IMR-90 (cell line): ENCODE results near the gene RAD51B. TPM values are rescaled to one million over a fixed set of nuclear protein-coding genes. Genes with fewer than 3 reads are reported as not detected.

Experiments
- ATAC-seq: fragments of 200-7000 bp; cut with Tn5 transposase; 2 replicates; pipeline ENCODE4 v1.9.1; 2020; ENCODE audit warnings: low read depth, mild to moderate bottlenecking, moderate library complexity
- BruUV-seq: library from RNA; stranded (reverse); fragments of 400-500 nt; replicated peaks from 2 replicates; lab custom pipeline; 2021; lab: Mats Ljungman, UMichigan
- CTCF ChIA-PET: fragments of 300-600 bp; formaldehyde crosslinking; extraction: SDS; loops from one replicate; lab custom pipeline; 2021; ENCODE audit warnings: antibody characterized with exemption; lab: Yijun Ruan, JAX
- POLR2A ChIA-PET: fragments of 300-600 bp; sonication (Branson Sonifier 250); formaldehyde crosslinking; loops from one replicate; lab custom pipeline; 2022; ENCODE audit warnings: antibody characterized with exemption; ENCODE audit not compliant: unreplicated experiment; lab: Charles Lee
- DNase-seq: peaks from one replicate; pipeline ENCODE4 v3.0.0; 2013
- H2AFZ ChIP-seq: replicated peaks from 2 replicates; pipeline ENCODE3; 2013; ENCODE audit warnings: low read length, mild to moderate bottlenecking; ENCODE audit not compliant: poor library complexity
- H2AK5ac ChIP-seq: 2 replicates; pipeline ENCODE4 v1.6.1; 2013; ENCODE audit warnings: low read depth, low read length, inconsistent platforms
- H2AK9ac ChIP-seq: replicated peaks from 2 replicates; pipeline ENCODE3; 2013; ENCODE audit warnings: mild to moderate bottlenecking, low read depth, low read length, moderate library complexity; ENCODE audit not compliant: poor library complexity
- H2BK120ac ChIP-seq: 2 replicates; pipeline ENCODE4 v1.6.1; 2013; ENCODE audit warnings: low read depth, low read length, inconsistent platforms
- H2BK15ac ChIP-seq: 3 replicates; pipeline ENCODE4 v1.6.1; 2013; ENCODE audit warnings: low read depth, low read length, inconsistent platforms
- H2BK20ac ChIP-seq: 2 replicates; pipeline ENCODE4 v1.6.1; 2013; ENCODE audit warnings: low read depth, mild to moderate bottlenecking, inconsistent platforms, low read length, moderate library complexity
- H2BK5ac ChIP-seq: 2 replicates; pipeline ENCODE4 v1.6.1; 2013; ENCODE audit warnings: mild to moderate bottlenecking, low read depth, low read length, inconsistent platforms; ENCODE audit not compliant: poor library complexity, severe bottlenecking
- H3K14ac ChIP-seq: replicated peaks from 2 replicates; pipeline ENCODE4 v1.6.1; 2013; ENCODE audit warnings: low read depth, low read length, inconsistent platforms
- H3K18ac ChIP-seq: 2 replicates; pipeline ENCODE4 v1.6.1; 2013; ENCODE audit warnings: low read depth, low read length, control low read depth
- H3K23ac ChIP-seq: 2 replicates; pipeline ENCODE4 v1.6.1; 2013; ENCODE audit warnings: low read depth, low read length, inconsistent platforms
- H3K27ac ChIP-seq: 2 replicates; pipeline ENCODE4 v1.5.1; 2013; ENCODE audit warnings: mild to moderate bottlenecking, control low read depth, low read length; ENCODE audit not compliant: insufficient read depth
- H3K27me3 ChIP-seq: 2 replicates; pipeline ENCODE4 v1.6.1; 2013; ENCODE audit warnings: low read length; ENCODE audit not compliant: control insufficient read depth, insufficient read depth
- H3K36me3 ChIP-seq: 2 replicates; pipeline ENCODE4 v1.6.1; 2013; ENCODE audit warnings: low read length, mixed read lengths; ENCODE audit not compliant: control insufficient read depth, insufficient read depth
- H3K4ac ChIP-seq: 2 replicates; pipeline ENCODE4 v1.6.1; 2013; ENCODE audit warnings: low read depth, low read length, inconsistent platforms
- H3K4me1 ChIP-seq: 2 replicates; pipeline ENCODE4 v1.6.1; 2013; ENCODE audit warnings: low read length, mixed read lengths; ENCODE audit not compliant: control insufficient read depth, insufficient read depth
- H3K4me2 ChIP-seq: 2 replicates; pipeline ENCODE4 v1.6.1; 2013; ENCODE audit warnings: low read depth, mild to moderate bottlenecking, control low read depth, low read length, moderate library complexity
- H3K4me3 ChIP-seq: 2 replicates; pipeline ENCODE4 v1.5.1; 2013; ENCODE audit warnings: low read depth, mild to moderate bottlenecking, control low read depth, low read length, moderate library complexity; ENCODE audit not compliant: insufficient read depth
- H3K56ac ChIP-seq: 2 replicates; pipeline ENCODE4 v1.6.1; 2013; ENCODE audit warnings: low read length, inconsistent platforms; ENCODE audit not compliant: insufficient read depth; ENCODE audit errors: extremely low read depth
- H3K79me1 ChIP-seq, 2 experiments: 2 replicates each; pipeline ENCODE4 v1.6.1; 2013; ENCODE audit warnings: low read length in 2 of 2, inconsistent platforms in 1 of 2, low read depth in 1 of 2
- H3K9ac ChIP-seq: 2 replicates; pipeline ENCODE4 v1.6.1; 2013; ENCODE audit warnings: low read depth, low read length, control low read depth
- H3K9me1 ChIP-seq: 2 replicates; pipeline ENCODE4 v1.6.1; 2013; ENCODE audit warnings: low read length, inconsistent platforms; ENCODE audit not compliant: insufficient read depth
- H3K9me3 ChIP-seq: 2 replicates; pipeline ENCODE4 v1.6.1; 2013; ENCODE audit warnings: low read length; ENCODE audit not compliant: control insufficient read depth, insufficient read depth
- H4K20me1 ChIP-seq: 2 replicates; pipeline ENCODE4 v1.6.1; 2013; ENCODE audit warnings: low read length, inconsistent platforms; ENCODE audit not compliant: insufficient read depth
- H4K5ac ChIP-seq: 2 replicates; pipeline ENCODE4 v1.6.1; 2013; ENCODE audit warnings: mild to moderate bottlenecking, low read depth, low read length, control low read depth
- H4K8ac ChIP-seq, 2 experiments: 2 replicates each; pipeline ENCODE4 v1.6.1; 2013; ENCODE audit warnings: low read depth in 2 of 2, low read length in 2 of 2, control low read depth in 1 of 2, inconsistent platforms in 1 of 2
- H4K91ac ChIP-seq: 2 replicates; pipeline ENCODE4 v1.6.1; 2013; ENCODE audit warnings: low read depth, low read length, inconsistent platforms; ENCODE audit not compliant: insufficient read depth
- BHLHE40 ChIP-seq: fragments of 150-350 bp; IDR thresholded peaks from 2 replicates; pipeline ENCODE4 v1.6.1; 2016; ENCODE audit warnings: mild to moderate bottlenecking, low read depth, low read length
- CEBPB ChIP-seq: IDR thresholded peaks from 2 replicates; pipeline ENCODE4 v1.6.1; 2012; ENCODE audit warnings: low read depth, low read length, improper control_type of control experiment
- CHD1 ChIP-seq: IDR thresholded peaks from 2 replicates; pipeline ENCODE4 v1.6.1; 2012; ENCODE audit warnings: low read depth, low read length, improper control_type of control experiment
- FOS ChIP-seq: fragments of 150-350 bp; IDR thresholded peaks from 2 replicates; pipeline ENCODE4 v1.6.1; 2016; ENCODE audit warnings: low read depth, low read length
- MAFK ChIP-seq: IDR thresholded peaks from 2 replicates; pipeline ENCODE4 v1.6.1; 2012; ENCODE audit warnings: low read depth, low read length, improper control_type of control experiment
- MAZ ChIP-seq: IDR thresholded peaks from 2 replicates; pipeline ENCODE4 v1.6.1; 2012; ENCODE audit warnings: low read depth, mild to moderate bottlenecking, low read length, improper control_type of control experiment, moderate library complexity, borderline replicate concordance
- MXI1 ChIP-seq: IDR thresholded peaks from 2 replicates; pipeline ENCODE4 v1.6.1; 2012; ENCODE audit warnings: low read depth, mild to moderate bottlenecking, low read length, moderate library complexity, borderline replicate concordance
- POLR2A ChIP-seq: IDR thresholded peaks from 2 replicates; pipeline ENCODE4 v1.6.1; 2012; ENCODE audit warnings: mild to moderate bottlenecking, low read depth, low read length
- RAD21 ChIP-seq: IDR thresholded peaks from 2 replicates; pipeline ENCODE4 v1.6.1; 2012; ENCODE audit warnings: low read length, improper control_type of control experiment
- RFX5 ChIP-seq: IDR thresholded peaks from 2 replicates; pipeline ENCODE4 v1.8.0; 2012; ENCODE audit warnings: low read depth, mild to moderate bottlenecking, low read length, moderate library complexity
- SMC3 ChIP-seq: fragments of 150-350 bp; IDR thresholded peaks from 2 replicates; pipeline ENCODE4 v1.6.1; 2016; ENCODE audit warnings: low read depth, mild to moderate bottlenecking, antibody characterized with exemption, low read length, moderate library complexity
- WGBS, 2 experiments: methylation state at CpG; one replicate each; pipeline versions ENCODE4 v1.1.5 to v1.1.7; 2013; ENCODE audit warnings: missing lambda C conversion rate in 2 of 2; ENCODE audit not compliant: insufficient read length in 1 of 2; ENCODE audit errors: extremely low coverage in 2 of 2; 5-methylcytosine and 5-hydroxymethylcytosine counted together
- dilution Hi-C: fragments of 300-500 bp; cut with HindIII; formaldehyde crosslinking; loops from one replicate; pipeline ENCODE4 v1.14.3; 2018; ENCODE audit warnings: low sequenced_read_pairs; ENCODE audit not compliant: unreplicated experiment
- in situ Hi-C: fragments of 300-500 bp; cut with MboI; formaldehyde crosslinking; loops from 3 replicates; pipeline ENCODE4 v1.14.3; 2019; ENCODE audit warnings: low sequenced_read_pairs, inconsistent platforms, mixed read lengths
- intact Hi-C: fragments of 100-400 bp; cut with micrococcal nuclease; formaldehyde crosslinking; loops from 2 replicates; pipeline ENCODE4 v1.10.0; 2022
- polyA plus RNA-seq, 3 experiments: library from polyadenylated mRNA; depleted of rRNA; stranded (reverse); fragments of >200 nt; gene quantifications; 2 replicates each; pipeline ENCODE4 v1.2.3, GENCODE V29; 2012; ENCODE audit warnings: low replicate concordance in 1 of 3
- total RNA-seq: library from RNA; depleted of rRNA; stranded (reverse); fragments of >200 nt; gene quantifications from 2 replicates; pipeline ENCODE4 v1.2.3, GENCODE V29; 2012
- TF ChIP-seq, protein P1 (sequence below): conservative IDR thresholded peaks from 2 replicates; pipeline ENCODE4 v1.5.1; 2012; ENCODE audit warnings: mild to moderate bottlenecking, low read depth, low read length, improper control_type of control experiment
- TF ChIP-seq, protein P2 (sequence below): fragments of 150-350 bp; IDR thresholded peaks from 2 replicates; pipeline ENCODE4 v1.6.1; 2016; ENCODE audit warnings: low read depth, mild to moderate bottlenecking, low read length, moderate library complexity, borderline replicate concordance

RAD51B gene
- total and polyA plus RNA-seq, 2 of the 4 experiments (the other 2 are of a cell fraction): 5.1 to 18.8 TPM

- Histone ChIP-seq H2BK5ac (no peak overlapping the region), H2BK20ac (peak overlapping the region; percentile 61), H3K4me3 (no peak overlapping the region), H3K9ac (no peak overlapping the region), H3K9me3 (no peaks in the 10 kb centered on the region), H2BK120ac (peak overlapping the region; percentile 13; the same call in 1 of the 2 replicates), H3K56ac (no peak overlapping the region), H3K36me3 (no peaks in the 10 kb centered on the region), H3K9me1 (peaks cover 37% of the 10 kb centered on the region), H4K5ac (no peak overlapping the region), H3K27me3 (no peaks in the 10 kb centered on the region), H3K4me1 (peaks cover 32% of the 10 kb centered on the region), H3K79me1 (no peaks in the 10 kb centered on the region), H2AK5ac (peak overlapping the region; percentile 67; the same call in 1 of the 2 replicates), H3K23ac (no peak overlapping the region), H3K4ac (peak overlapping the region; percentile 61; the same call in 1 of the 2 replicates), H3K27ac (no peak overlapping the region), H3K18ac (no peak overlapping the region), H3K4me2 (no peak overlapping the region), H4K8ac (no peak overlapping the region), H4K20me1 (no peaks in the 10 kb centered on the region), H2BK15ac (peak overlapping the region; percentile 12; the same call in 1 of the 3 replicates), H2AK9ac (no peak overlapping the region), H4K91ac (no peak overlapping the region), H2AFZ (peak overlapping the region; percentile 17), H3K14ac (no peak overlapping the region; the same call in 1 of the 2 replicates)
- CTCF ChIA-PET: no interaction called here
- POLR2A ChIA-PET: interaction anchor here (0.5 kb wide), 1 partner anchor 127 kb away, joined by 3 read pairs; no protein-coding TSS in a partner anchor
- no peak for DNase-seq
- no TSS peak for BruUV-seq
- dilution Hi-C loops: no loop called here
- in situ Hi-C loops: loop anchor here (10.0 kb wide), 1 partner anchor 123 kb away; no protein-coding TSS in a partner anchor
- WGBS, 2 experiments: 82% methylated on average over 6 of the region's 14 CpGs; no CpG with 5 or more reads in 1 of the 2 experiments
- ATAC-seq: no peak
- intact Hi-C loops: loop anchor here (5.0 to 10.0 kb wide), 3 partner anchors 207 to 717 kb away; no protein-coding TSS in a partner anchor
- TF ChIP-seq CEBPB (no peak), MAFK (no peak), RFX5 (no peak), POLR2A (no peak), SMC3 (no peak), MAZ (no peak), BHLHE40 (no peak), MXI1 (no peak), FOS (no peak), RAD21 (no peak), CHD1 (no peak)
- TF ChIP-seq, protein P1, sequence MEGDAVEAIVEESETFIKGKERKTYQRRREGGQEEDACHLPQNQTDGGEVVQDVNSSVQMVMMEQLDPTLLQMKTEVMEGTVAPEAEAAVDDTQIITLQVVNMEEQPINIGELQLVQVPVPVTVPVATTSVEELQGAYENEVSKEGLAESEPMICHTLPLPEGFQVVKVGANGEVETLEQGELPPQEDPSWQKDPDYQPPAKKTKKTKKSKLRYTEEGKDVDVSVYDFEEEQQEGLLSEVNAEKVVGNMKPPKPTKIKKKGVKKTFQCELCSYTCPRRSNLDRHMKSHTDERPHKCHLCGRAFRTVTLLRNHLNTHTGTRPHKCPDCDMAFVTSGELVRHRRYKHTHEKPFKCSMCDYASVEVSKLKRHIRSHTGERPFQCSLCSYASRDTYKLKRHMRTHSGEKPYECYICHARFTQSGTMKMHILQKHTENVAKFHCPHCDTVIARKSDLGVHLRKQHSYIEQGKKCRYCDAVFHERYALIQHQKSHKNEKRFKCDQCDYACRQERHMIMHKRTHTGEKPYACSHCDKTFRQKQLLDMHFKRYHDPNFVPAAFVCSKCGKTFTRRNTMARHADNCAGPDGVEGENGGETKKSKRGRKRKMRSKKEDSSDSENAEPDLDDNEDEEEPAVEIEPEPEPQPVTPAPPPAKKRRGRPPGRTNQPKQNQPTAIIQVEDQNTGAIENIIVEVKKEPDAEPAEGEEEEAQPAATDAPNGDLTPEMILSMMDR: no peak
- TF ChIP-seq, protein P2, sequence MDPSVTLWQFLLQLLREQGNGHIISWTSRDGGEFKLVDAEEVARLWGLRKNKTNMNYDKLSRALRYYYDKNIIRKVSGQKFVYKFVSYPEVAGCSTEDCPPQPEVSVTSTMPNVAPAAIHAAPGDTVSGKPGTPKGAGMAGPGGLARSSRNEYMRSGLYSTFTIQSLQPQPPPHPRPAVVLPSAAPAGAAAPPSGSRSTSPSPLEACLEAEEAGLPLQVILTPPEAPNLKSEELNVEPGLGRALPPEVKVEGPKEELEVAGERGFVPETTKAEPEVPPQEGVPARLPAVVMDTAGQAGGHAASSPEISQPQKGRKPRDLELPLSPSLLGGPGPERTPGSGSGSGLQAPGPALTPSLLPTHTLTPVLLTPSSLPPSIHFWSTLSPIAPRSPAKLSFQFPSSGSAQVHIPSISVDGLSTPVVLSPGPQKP: no peak
Observed at GRCh38 chr14:68661226-68662225, 841.9 kb downstream of the RAD51B start.
